A172 (cell line): ENCODE measurements around the gene TENT4B. TPM values are rescaled to one million over a fixed set of nuclear protein-coding genes. Genes with fewer than 3 reads are reported as not detected.

ENCODE experiments used
- DNase-seq: peaks from one replicate; pipeline ENCODE4 v3.0.0-alpha.2; 2015; ENCODE audit warnings: low spot score
- total RNA-seq: library from RNA; depleted of rRNA; stranded (reverse); fragments of >200 nt; shearing (Covaris generic); gene quantifications from 2 replicates; pipeline ENCODE4 v1.2.3, GENCODE V29; 2014

TENT4B gene
- total RNA-seq, 1 experiment from 2014 or later = 11.2 TPM

GRCh38 chr16:50256604-50257003, 103.5 kb downstream of the TENT4B start:
- no peak for DNase-seq

GRCh38 chr16:50257876-50258275, 104.8 kb downstream of the TENT4B start:
- no peak for DNase-seq

- DNase-seq = no peak
These were observed 106.5 kb downstream of the TENT4B start for GRCh38 chr16:50259334-50260205.

- DNase-seq = no peak
These were observed 107.4 kb downstream of the TENT4B start for GRCh38 chr16:50260206-50261159.

GRCh38 chr16:50261160-50261706, 108.1 kb downstream of the TENT4B start:
- no peak for DNase-seq

- no peak for DNase-seq
These were observed 108.7 kb downstream of the TENT4B start for GRCh38 chr16:50261707-50262235.

GRCh38 chr16:50263060-50263909, 110.2 kb downstream of the TENT4B start:
- no peak for DNase-seq

- DNase-seq = no peak
These were observed 111.1 kb downstream of the TENT4B start for GRCh38 chr16:50263940-50264929.

GRCh38 chr16:50265260-50265659, 112.2 kb downstream of the TENT4B start:
- peak; percentile 54 for DNase-seq

GRCh38 chr16:50265716-50266336, 112.7 kb downstream of the TENT4B start:
- DNase-seq = no peak

GRCh38 chr16:50266337-50267091, 113.4 kb downstream of the TENT4B start, which contains the start of gene ADCY7:
TSS of gene ADCY7 (plus strand) at chr16:50266551. CDS start at chr16:50288180, 21,629 bp downstream.
- peak; percentile 80 for DNase-seq

GRCh38 chr16:50267151-50267631, 114.1 kb downstream of the TENT4B start:
- DNase-seq = no peak

- no peak for DNase-seq
These were observed 114.5 kb downstream of the TENT4B start for GRCh38 chr16:50267651-50268050.

GRCh38 chr16:50268352-50268751, 115.2 kb downstream of the TENT4B start:
- DNase-seq = no peak

- DNase-seq = no peak
These were observed 116.1 kb downstream of the TENT4B start for GRCh38 chr16:50269061-50269705.

- no peak for DNase-seq
These were observed 116.8 kb downstream of the TENT4B start for GRCh38 chr16:50269769-50270509.
